Effector memory CD8-positive, alpha-beta T cell (primary cell): ENCODE results near the gene FHOD3.

Source experiments
- ATAC-seq: fragments of 150-1000 bp; cut with Tn5 transposase; replicated peaks from 2 replicates; pipeline ENCODE4 v1.10.0; 2021; ENCODE audit warnings: mild to moderate bottlenecking, moderate library complexity
- DNase-seq, 3 experiments: peaks; one replicate each; pipeline ENCODE4 v3.0.0; 2021
- H3K27ac Mint-ChIP-seq, 2 donors: one replicate each; pipeline ENCODE4 v1.8.0; 2022; ENCODE audit warnings: mild to moderate bottlenecking in 2 of 2, mixed read lengths in 2 of 2, moderate library complexity in 2 of 2
- H3K27me3 Mint-ChIP-seq, 2 donors: one replicate each; pipeline ENCODE4 v1.8.0; 2022; ENCODE audit warnings: mixed read lengths in 2 of 2
- H3K36me3 Mint-ChIP-seq: one replicate; pipeline ENCODE4 v1.8.0; 2022; ENCODE audit warnings: mild to moderate bottlenecking, moderate library complexity, mixed read lengths; ENCODE audit not compliant: insufficient read depth
- H3K4me1 Mint-ChIP-seq, 2 donors: one replicate each; pipeline ENCODE4 v1.8.0; 2022; ENCODE audit warnings: low read depth in 2 of 2, mixed read lengths in 2 of 2
- H3K4me3 Mint-ChIP-seq, 2 donors: one replicate each; pipeline ENCODE4 v1.8.0; 2022; ENCODE audit warnings: mild to moderate bottlenecking in 2 of 2, mixed read lengths in 2 of 2, moderate library complexity in 2 of 2
- H3K9me3 Mint-ChIP-seq, 2 donors: one replicate each; pipeline ENCODE4 v1.8.0; 2022; ENCODE audit warnings: mixed read lengths in 2 of 2

Gene FHOD3

GRCh38 chr18:36409779-36410178, 112.3 kb downstream of the FHOD3 start:
- Mint-ChIP-seq H3K4me1 (no peaks in the 10 kb centered on the region), H3K4me3 (no peak overlapping the region), H3K27ac (no peak overlapping the region), H3K36me3 (no peaks in the 10 kb centered on the region), H3K9me3 (no peaks in the 10 kb centered on the region), H3K27me3 (peaks cover 0 to 41% of the 10 kb centered on the region in 2 donors)
- no peak for ATAC-seq
- DNase-seq, result no peak

DNA sequence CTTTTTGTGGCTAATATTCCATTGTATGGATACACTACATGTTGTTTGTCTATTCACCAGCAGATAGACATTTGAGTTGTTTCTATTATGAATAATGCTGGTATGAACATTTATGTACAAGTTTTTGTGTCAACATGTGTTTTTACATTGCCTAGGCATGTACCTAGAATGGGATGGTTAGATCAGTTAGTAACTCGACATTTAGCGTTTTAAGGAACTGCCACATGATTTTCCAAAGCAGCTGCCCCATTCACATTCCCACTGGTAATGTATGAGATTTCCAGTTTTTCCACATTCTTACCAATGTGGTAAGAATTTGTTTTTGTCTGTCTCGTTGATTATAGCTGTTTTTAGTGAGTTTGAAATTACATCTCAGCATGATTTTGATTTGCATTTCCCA, 112.8 kb downstream of the FHOD3 start:
- Mint-ChIP-seq H3K27me3 (peaks cover 0 to 41% of the 10 kb centered on the region in 2 donors), H3K4me1 (no peaks in the 10 kb centered on the region), H3K36me3 (no peaks in the 10 kb centered on the region), H3K27ac (no peak overlapping the region), H3K9me3 (no peaks in the 10 kb centered on the region), H3K4me3 (no peak overlapping the region)
- no peak for DNase-seq
- ATAC-seq, result no peak

- no peaks in the 10 kb centered on the region for H3K4me1 Mint-ChIP-seq
- H3K27me3 Mint-ChIP-seq, result peaks cover 5 to 44% of the 10 kb centered on the region in 2 donors
- no peak for DNase-seq
Observed at GRCh38 chr18:36411745-36412168, 114.2 kb downstream of the FHOD3 start.

DNA sequence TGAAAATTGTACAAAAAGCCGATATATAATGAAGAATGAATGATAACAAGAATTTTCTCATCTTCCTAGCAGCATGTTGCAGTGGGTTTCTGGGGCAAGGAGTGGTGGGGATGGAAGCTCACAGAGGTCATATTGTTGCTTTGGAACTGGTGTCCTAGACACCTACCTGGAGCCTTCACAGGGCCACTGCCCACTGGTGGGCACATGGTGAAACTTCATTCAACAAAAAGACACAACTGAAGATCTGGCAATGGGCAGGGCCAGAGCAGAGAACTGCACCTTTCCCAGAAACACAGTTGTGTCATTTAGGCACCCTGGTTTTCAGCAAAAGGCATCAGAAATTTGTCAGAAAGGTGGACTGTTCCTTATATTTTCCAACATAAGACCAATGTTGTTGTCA, 115.3 kb downstream of the FHOD3 start:
- Mint-ChIP-seq H3K4me1 (no peaks in the 10 kb centered on the region), H3K9me3 (no peaks in the 10 kb centered on the region), H3K27me3 (peaks cover 10 to 43% of the 10 kb centered on the region in 2 donors), H3K4me3 (no peak overlapping the region), H3K36me3 (no peaks in the 10 kb centered on the region), H3K27ac (no peak overlapping the region)
- no peak for DNase-seq
- ATAC-seq, result no peak

More at GRCh38 chr18:36411745-36412168, 114.2 kb downstream of the FHOD3 start:
- ATAC-seq, result no peak
- H3K27ac Mint-ChIP-seq, result no peak overlapping the region
- H3K36me3 Mint-ChIP-seq, result no peaks in the 10 kb centered on the region
- H3K4me3 Mint-ChIP-seq, result no peak overlapping the region
- H3K9me3 Mint-ChIP-seq, result no peaks in the 10 kb centered on the region

DNA sequence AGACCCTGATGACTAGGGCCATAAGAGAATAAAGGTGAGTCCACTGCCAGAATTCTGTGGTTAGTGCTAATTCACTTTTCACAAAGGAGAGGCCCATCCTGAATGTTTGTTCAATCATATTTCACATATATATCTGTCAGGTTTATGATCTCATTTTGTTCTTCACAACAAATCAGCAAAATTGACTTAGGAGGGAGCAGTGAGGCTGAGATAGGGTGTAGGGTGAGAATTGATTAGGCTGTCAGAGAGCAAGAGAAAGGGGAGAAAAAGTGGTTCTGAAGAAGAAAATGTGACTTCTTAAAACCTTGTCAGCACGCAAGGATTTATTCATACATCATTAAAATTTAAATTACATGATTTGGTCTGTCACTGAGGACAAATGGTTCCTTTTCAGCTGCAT, 117.7 kb downstream of the FHOD3 start:
- Mint-ChIP-seq H3K27ac (no peak overlapping the region), H3K9me3 (no peaks in the 10 kb centered on the region)
- no peak for ATAC-seq

GRCh38 chr18:36415625-36416024, 118.1 kb downstream of the FHOD3 start:
- Mint-ChIP-seq H3K9me3 (no peaks in the 10 kb centered on the region), H3K4me1 (no peaks in the 10 kb centered on the region), H3K4me3 (no peak overlapping the region), H3K36me3 (no peaks in the 10 kb centered on the region), H3K27me3 (peaks cover 18 to 30% of the 10 kb centered on the region in 2 donors), H3K27ac (no peak overlapping the region)
- ATAC-seq (no peak), DNase-seq (no peak)

More for the DNA sequence above, 117.7 kb downstream of the FHOD3 start:
- peaks cover 18 to 30% of the 10 kb centered on the region in 2 donors for H3K27me3 Mint-ChIP-seq
- DNase-seq, result no peak
- H3K4me3 Mint-ChIP-seq, result no peak overlapping the region
- no peaks in the 10 kb centered on the region for H3K36me3 Mint-ChIP-seq
- H3K4me1 Mint-ChIP-seq, result no peaks in the 10 kb centered on the region

DNA sequence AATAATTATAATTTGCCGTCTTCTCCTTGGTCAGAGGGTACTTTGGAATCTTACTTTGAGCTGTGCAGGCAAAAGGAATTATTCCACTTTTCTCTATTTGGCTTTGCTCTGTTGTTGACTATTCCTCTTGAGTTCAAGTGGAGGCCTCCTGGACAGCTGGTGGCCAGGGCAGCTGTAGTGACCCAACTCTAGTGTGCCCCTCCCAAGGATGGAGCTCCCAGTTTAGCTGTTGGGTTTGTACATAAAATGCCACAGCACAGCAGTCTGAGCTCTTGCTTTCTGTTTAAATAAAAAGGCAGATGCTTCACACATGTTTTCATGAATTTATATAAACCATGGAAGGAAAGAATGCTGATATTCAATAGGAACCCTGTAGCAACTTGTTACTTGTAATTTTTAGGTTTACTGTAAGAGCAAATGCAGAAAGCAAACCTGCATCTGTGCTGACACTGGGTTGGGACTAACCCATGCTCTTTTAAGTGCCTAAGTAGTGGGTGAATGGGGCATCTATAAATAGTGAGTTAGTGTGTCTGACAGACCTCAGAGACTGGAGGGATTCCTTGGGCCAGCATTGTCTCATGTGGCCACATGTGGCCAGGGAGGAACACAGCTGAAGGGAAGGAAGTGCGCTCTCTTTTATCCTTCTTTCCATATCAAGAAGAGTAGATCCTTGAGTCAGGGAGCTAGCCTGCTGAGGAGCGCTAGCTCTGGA, 121.8 kb downstream of the FHOD3 start:
- Mint-ChIP-seq H3K9me3 (no peaks in the 10 kb centered on the region), H3K27me3 (peaks cover 18 to 34% of the 10 kb centered on the region in 2 donors), H3K27ac (no peak overlapping the region), H3K4me1 (no peaks in the 10 kb centered on the region), H3K36me3 (no peaks in the 10 kb centered on the region), H3K4me3 (no peak overlapping the region)
- ATAC-seq, result no peak
- no peak for DNase-seq

DNA sequence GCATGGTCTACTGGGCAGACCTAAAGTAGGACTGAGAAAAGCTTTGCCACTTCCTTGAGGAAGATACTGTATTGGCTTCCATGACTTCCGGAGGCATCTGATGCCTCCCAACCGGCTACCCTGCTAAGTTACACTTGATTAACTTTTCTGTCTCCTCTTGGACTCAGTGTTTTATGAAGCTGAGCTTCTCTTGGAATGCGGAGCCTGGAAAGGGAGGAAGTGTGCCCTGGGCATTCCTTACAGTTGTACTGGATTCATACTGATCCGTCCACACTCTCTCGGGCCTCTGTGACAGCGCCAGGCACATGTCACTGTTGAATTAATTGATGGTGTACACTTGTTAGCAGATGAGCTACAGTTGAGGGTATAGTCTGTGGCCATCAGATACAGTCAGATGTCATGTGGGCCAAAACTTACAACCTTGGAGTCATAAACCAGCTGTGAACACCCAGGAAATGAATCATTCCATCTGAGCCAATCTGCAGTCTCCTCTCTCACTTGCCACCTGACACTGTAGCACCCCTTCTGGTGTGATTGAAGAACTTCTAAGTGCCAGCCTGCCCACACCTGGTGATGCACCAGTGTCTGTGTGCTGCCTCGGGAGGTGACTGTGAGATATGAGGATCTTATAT, 122.5 kb downstream of the FHOD3 start:
- Mint-ChIP-seq H3K27ac (no peak overlapping the region), H3K4me1 (no peaks in the 10 kb centered on the region), H3K9me3 (no peaks in the 10 kb centered on the region), H3K4me3 (no peak overlapping the region), H3K36me3 (no peaks in the 10 kb centered on the region), H3K27me3 (peaks cover 18 to 31% of the 10 kb centered on the region in 2 donors)
- DNase-seq (no peak), ATAC-seq (peak; percentile 51)

GRCh38 chr18:36420826-36421225, 123.3 kb downstream of the FHOD3 start:
- Mint-ChIP-seq H3K4me3 (no peak overlapping the region), H3K36me3 (no peaks in the 10 kb centered on the region), H3K27ac (no peak overlapping the region), H3K4me1 (no peaks in the 10 kb centered on the region), H3K9me3 (no peaks in the 10 kb centered on the region), H3K27me3 (peaks cover 18 to 29% of the 10 kb centered on the region in 2 donors)
- no peak for ATAC-seq
- DNase-seq, result no peak

- H3K4me3 Mint-ChIP-seq, result no peak overlapping the region
Observed at GRCh38 chr18:36424741-36425142, 127.2 kb downstream of the FHOD3 start.

GRCh38 chr18:36427369-36427768, 129.9 kb downstream of the FHOD3 start:
- ATAC-seq (no peak), DNase-seq (no peak)
- Mint-ChIP-seq H3K27ac (no peak overlapping the region), H3K4me1 (no peaks in the 10 kb centered on the region), H3K4me3 (no peak overlapping the region), H3K36me3 (no peaks in the 10 kb centered on the region), H3K9me3 (no peaks in the 10 kb centered on the region), H3K27me3 (peaks cover 7 to 49% of the 10 kb centered on the region in 2 donors)

More at GRCh38 chr18:36424741-36425142, 127.2 kb downstream of the FHOD3 start:
- Mint-ChIP-seq H3K4me1 (no peaks in the 10 kb centered on the region), H3K27me3 (peaks cover 7 to 48% of the 10 kb centered on the region in 2 donors), H3K27ac (no peak overlapping the region), H3K36me3 (no peaks in the 10 kb centered on the region), H3K9me3 (no peaks in the 10 kb centered on the region)
- no peak for ATAC-seq
- DNase-seq, result no peak

DNA sequence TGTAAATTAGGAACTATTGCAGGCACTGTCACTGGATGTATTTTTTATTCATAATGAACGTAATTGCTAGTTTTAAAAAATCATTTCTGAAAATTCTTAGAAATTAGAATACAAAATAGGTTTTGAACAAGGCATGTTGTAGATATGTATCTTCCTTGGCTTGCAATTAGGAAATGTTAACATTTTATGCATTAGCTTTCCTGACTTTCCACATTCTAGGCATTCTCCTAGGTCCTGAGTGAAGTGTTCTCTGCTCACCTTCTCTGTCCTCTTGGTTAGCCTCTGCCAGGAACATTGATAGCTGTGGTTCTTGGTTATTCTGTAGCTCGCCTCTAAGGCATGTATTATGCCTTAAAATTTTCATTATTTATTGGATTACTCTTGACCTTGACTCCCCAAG, 130.3 kb downstream of the FHOD3 start:
- peaks cover 7 to 49% of the 10 kb centered on the region in 2 donors for H3K27me3 Mint-ChIP-seq
- H3K27ac Mint-ChIP-seq, result no peak overlapping the region

DNA sequence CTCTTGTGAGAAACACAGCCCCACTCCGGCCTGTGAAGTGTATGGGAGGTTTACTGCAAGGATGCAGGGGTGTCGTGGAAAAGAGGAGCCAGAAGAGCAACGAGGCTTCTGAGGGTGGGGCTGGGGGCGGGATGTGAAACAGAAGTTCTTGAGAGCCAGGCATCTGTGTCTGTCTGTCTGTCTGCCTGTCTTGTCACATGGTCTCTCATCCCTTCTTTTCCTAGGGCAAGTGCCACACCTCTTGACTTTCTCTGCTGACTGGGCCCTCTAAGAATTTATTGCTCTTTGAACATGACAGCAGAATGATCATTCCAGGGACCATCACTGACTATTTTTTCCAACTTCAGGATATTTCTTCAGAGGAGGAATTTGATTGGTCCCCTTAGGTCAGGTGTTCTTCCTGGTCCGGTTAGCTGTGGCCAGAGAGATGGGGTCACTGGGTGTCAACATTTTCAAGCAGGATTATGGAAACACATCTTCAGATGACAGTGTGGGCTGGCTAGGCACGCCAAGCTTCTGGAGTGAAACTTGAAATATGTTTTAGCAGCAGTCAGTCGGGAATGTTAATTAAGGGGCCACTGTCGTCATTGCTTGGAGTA, 131.0 kb downstream of the FHOD3 start:
- H3K9me3 Mint-ChIP-seq, result no peaks in the 10 kb centered on the region
- no peak overlapping the region for H3K27ac Mint-ChIP-seq
- ATAC-seq (no peak), DNase-seq (no peak)
- no peaks in the 10 kb centered on the region for H3K36me3 Mint-ChIP-seq
- H3K4me1 Mint-ChIP-seq, result no peaks in the 10 kb centered on the region
- no peak overlapping the region for H3K4me3 Mint-ChIP-seq
- H3K27me3 Mint-ChIP-seq, result peaks cover 7 to 49% of the 10 kb centered on the region in 2 donors

More for the DNA sequence above, 130.3 kb downstream of the FHOD3 start:
- H3K4me1 Mint-ChIP-seq, result no peaks in the 10 kb centered on the region
- ATAC-seq (no peak), DNase-seq (no peak)
- H3K4me3 Mint-ChIP-seq, result no peak overlapping the region
- H3K36me3 Mint-ChIP-seq, result no peaks in the 10 kb centered on the region
- H3K9me3 Mint-ChIP-seq, result no peaks in the 10 kb centered on the region
